Ureter (tissue), 1 donor: ENCODE measurements around the gene SPINK8. TPM values are rescaled to one million over a fixed set of nuclear protein-coding genes. Genes with fewer than 3 reads are reported as not detected.
"Not testable (repeated sequence)": the region's sequence is repeated elsewhere in the genome, so short reads cannot be mapped to it uniquely, and the experiment has no call there.

Experiments used
- DNase-seq: peaks from one replicate; pipeline ENCODE4 v3.0.0-alpha.2; 2020; ENCODE audit warnings: low spot score
- total RNA-seq: library from RNA; stranded (reverse); gene quantifications from one replicate; pipeline ENCODE4 v1.2.4, GENCODE V29; 2023
- donor health status: DM: yes; HTN: yes; CAD: no.

The SPINK8 gene
- total RNA-seq, 1 donor from 2014 or later, result 12.0 TPM

DNA sequence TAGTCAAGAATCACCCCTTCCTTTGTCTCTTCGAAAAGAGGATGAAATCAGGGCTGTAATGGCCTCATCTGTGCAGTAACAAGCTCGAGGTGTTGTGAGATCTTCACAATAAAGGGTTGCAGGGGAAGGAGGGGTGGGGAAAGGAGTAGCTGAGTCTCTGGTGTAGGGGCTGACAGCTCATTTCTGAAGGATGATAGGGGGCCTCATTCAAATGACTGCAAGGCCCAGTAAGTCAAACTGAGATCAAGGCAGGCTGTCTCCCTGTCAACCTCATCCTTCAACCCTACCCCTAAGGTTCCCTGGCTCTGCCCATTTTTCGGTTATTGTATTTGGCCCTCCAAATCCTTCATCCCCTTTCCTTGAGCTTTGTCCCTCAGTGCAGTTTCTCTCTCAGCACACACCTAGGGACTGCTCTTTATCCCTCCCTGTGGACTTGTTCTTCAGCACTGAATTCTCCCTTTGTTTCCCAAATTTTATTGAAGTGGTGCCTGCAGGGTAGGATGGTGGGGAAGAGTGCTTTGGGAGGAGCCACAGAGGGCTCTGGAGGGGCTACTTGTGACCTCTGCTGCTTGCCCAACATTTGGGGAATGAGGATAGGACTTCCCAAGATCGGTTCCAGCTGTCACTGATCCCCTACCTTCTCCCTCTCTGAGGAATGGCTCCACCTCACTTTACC lies 54.4 kb downstream of the SPINK8 start:
- no peak for DNase-seq

DNA sequence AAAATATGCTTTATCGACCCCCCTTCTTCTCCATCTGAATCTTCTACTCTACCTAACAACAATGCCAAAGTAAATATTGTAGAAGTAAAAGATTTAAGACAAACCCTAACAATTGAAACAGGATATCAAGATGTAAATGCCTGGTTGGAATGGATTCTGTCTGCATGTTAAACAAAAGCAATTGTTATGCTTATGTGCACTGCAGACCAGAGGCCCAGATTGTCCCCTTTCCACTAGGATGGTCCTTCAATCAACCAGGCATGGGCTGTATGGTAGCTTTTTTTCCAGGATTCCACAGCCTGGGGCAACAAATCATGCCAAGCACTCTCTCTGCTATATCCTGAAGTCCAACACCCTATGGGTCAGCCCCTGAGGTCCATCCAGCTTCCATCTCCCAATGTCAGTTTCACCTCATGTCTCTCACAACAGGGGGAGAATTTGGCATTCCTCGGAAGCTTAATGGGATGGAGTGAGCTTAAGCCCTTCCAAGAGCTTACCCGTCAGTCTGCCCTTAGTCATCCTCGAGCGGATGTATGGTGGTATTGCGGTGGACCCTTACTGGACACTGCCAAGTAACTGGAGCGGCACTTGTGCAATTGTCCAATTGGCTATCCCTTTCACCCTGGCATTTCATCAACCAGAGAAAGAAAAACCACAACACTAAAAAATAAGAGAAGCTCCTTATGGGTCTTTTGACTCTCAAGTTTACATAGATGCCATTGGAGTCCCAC lies 56.4 kb downstream of the SPINK8 start:
- no peak for DNase-seq

DNA sequence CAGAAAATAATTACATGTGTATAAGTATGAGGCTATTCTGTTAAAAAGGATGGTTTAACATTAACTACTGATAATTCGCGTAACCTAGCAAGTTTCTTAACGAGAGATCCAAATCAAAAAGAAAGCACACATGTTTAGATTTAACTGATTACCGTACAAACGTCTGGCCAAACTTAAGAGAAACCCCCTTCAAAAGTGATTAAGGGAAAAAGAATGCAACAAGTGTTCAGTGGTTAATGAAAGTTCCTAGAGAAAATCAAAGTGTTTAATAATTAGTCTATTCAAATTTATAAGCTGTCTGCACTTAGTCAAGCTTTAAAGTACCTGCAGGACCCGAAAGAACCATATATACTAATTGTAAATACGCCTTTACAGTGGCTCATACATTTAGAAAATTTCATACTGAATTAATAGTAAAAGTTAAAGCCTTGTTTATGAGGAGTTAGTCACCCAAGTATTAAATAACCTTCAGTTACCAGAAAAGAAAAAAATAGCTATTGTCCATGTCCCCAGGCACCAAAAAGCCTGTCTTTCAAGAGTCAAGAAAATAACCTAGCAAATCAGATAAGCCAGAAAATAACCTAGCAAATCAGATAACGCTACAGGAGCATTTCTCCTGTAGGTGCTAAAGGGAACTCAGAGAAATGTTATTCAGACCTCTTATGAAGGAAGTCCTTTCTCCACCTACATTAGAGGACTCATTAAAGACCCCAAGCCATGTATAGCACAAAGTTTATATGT lies 58.0 kb downstream of the SPINK8 start:
- DNase-seq, result no peak

DNA sequence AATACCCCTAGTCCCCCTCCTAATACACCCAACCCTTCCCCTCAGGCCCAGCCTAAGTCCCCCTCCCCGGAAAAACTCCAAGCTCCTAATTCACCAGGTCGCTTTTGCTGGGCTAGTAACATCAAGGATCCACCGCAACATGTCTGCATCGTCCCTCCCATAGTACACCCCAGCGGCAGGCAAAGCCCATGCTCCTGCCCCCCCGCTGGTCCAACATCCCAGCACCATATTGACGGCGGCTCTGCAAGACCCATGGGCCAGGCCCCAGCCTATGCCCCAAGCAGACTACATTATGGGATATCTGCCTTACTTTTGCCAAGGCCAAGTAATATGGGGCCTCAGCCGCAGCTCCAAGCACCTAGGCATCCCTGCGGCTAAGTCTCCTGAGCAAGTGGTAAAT lies 59.0 kb downstream of the SPINK8 start:
- no peak for DNase-seq

DNA sequence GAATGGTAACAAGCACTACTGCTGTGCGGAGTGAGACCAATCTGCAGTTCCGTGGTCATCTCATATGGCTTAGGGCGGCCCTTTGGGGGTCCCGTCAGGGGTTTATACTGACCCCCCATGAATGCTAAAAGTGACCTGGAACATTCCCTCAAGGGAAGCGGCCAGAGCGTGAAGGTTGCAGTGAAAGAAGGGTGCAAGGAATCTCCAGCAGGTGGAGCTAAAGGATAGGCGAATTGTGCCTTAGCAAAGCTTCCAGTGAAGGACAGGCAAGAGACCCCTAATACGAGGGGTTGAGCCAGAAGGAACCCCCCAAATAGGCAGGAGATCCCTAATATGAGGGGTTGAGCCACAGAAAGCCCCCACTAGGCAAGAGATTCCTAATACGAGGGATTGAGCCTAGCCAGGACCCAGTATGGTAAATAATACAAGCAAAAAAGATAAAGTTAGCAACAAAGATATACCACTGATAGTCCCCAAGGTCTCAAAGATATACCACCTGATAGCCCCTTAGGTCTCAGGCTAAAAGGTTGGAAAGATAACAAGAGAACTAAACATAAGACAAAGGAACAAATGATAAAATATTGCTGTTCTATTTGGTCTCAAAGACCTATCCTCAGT lies 59.8 kb downstream of the SPINK8 start:
- DNase-seq, result peak; percentile 65

DNA sequence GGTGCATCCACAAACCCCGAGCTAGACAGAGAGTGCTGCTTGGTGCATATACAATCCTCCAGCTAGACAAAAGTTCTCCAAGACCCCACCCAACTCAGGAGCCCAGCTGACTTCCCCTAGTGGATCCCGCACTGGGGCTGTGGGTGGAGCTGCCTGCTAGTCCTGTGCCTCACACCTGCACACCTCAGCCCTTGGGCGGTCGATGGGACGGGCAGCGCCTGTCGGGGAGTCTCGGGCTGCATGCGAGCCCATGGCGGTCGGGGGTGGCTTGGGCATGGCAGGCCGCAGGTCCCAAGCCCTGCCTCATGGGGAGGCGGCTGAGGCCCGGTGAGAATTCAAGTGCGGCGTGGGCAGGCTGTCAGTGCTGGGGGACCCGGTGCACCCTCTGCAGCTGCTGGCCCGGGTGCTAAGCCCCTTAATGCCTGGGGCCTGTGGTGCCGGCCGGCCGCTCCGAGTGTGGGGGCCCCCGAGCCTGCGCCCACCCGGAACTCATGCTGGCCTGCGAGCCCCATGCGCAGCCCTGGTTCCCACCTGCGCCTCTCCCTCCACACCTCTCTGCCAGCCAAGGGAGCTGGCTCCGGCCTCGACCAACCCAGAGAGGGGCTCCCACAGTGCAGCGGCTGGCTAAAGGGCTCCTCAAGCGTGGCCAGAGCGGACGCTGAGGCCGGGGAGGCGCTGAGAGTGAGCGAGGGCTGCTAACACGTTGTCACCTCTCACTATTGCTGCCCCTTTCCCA lies 61.5 kb downstream of the SPINK8 start:
- no peak for DNase-seq

DNA sequence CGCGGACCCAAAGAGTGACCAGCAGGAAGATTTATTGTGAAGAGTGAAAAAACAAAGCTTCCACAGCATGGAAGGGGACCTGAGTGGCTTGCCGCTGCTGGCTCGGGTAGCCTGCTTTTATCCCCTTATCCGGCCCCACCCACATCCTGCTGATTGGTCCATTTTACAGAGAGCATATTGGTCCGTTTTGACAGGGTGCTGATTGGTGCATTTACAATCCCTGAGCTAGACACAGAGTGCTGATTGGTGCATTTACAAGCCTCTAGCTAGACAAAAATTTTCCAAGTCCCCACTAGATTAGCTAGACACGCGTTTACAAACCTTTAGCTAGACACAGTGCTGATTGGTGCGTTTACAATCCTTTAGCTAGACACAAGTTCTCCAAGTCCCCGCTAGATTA lies 62.2 kb downstream of the SPINK8 start:
- DNase-seq, result not testable (repeated sequence)

DNA sequence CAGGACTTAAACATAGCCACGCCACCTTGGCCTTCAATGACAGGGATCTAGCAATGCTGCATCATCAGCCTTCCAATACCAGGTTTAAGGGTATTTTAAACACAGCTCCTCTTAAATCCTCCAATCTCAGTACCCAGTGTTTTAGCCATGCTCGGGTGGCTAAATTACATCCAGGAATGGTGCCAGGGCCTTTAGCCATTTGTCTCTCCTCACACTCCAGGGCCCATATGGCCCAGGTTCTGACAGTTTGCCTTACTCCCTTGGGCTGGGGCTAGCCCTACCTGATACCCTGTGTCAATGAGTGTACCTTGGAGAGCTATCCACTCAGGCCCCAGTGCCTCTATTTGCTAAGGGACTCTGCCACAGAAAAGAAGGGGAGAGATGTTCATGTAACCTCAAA lies 63.2 kb downstream of the SPINK8 start:
- DNase-seq, result no peak

DNA sequence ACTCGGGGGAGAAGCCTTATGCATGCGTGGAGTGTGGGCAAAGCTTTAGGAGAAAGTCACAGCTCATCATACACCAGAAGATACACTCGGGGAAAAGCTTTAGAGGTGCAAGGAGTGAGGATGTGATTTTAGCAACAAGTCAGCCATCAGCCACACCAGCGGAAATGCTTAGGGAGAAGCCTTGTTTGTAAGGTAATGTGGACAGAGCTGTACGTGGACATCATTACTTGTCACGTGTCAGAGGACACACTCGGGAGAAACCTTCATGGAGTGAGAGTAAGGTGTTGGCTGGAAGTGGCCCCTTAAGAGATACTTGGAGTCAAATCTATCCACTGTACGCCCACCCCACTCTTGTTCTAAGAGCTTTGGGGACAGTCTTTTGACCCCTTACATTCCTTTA lies 63.9 kb downstream of the SPINK8 start:
- DNase-seq, result no peak

DNA sequence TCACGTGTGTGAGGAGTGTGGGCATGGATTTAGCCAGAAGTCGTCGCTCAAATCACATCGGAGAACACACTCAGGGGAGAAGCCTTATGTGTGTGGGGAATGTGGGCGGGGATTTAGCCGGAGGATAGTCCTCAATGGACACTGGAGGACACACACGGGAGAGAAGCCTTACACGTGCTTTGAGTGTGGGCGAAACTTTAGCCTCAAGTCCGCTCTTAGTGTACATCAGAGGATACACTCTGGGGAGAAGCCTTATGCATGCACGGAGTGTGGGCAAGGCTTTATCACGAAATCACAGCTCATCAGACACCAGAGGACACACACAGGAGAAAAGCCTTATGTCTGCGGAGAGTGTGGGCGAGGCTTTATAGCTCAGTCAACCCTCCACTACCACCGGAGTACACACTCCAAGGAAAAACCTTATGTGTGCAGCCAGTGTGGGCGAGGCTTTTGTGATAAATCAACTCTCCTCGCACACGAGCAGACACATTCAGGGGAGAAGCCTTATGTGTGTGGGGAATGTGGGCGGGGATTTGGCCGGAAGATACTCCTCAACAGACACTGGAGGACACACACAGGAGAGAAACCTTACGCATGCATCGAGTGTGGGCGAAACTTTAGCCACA lies 64.4 kb downstream of the SPINK8 start:
- DNase-seq, result no peak

DNA sequence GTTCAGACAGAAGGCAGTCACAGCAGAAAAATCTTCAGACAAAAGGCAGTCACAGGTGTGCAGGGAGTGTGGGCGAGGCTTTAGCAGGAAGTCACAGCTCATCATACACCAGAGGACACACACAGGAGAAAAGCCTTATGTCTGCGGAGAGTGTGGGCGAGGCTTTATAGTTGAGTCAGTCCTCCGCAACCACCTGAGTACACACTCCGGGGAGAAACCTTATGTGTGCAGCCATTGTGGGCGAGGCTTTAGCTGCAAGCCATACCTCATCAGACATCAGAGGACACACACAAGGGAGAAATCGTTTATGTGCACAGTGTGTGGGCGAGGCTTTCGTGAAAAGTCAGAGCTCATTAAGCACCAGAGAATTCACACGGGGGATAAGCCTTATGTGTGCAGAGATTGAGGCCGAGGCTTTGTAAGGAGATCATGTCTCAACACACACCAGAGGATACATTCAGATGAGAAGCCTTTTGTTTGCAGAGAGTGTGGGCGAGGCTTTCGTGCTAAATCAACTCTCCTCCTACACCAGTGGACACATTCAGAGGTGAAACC lies 65.0 kb downstream of the SPINK8 start:
- peak; percentile 72 for DNase-seq

DNA sequence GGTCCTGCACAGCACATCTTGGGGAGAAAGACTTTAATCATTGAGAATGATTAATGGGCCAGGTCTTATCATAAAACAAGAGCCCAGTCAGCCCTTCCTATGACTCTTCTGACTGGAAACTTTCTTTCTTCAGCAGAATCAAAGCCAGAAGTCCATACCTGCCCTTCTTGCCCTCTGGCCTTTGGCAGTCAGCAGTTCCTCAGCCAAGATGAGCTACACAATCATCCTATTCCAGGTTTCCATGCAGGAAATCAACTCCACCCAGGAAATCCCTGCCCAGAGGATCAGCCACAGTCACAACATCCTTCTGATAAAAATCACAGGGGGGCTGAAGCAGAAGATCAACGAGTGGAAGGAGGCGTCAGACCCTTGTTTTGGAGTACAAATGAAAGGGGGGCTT lies 65.7 kb downstream of the SPINK8 start:
- no peak for DNase-seq

DNA sequence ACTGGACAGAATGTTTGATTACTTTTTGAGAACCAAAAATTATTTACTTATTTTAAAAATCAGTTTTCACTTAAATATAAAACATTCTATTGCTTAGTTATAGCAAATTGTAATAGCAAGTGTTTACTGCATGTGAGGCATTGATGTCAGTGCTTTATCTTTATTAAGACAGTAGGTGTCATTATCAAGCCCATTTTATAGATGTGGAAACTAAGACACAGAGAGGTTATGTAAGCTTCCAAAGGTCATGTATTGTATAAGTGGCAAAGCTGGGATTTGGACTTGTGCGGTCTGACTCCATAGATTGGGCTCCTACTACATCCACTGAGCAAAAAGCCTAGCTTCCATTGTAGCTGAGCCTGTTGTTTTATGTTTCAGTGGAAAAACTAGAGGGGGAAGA lies 74.9 kb downstream of the SPINK8 start:
- no peak for DNase-seq

Other genes with a start within 250 kb of the SPINK8 start
- gene CDC25A, start 145.2 kb downstream of the SPINK8 start, total RNA-seq, result 2.1 TPM
- 2.0 TPM for gene CAMP, start 110.2 kb downstream of the SPINK8 start, total RNA-seq
- gene ZNF589, start 92.6 kb downstream of the SPINK8 start, total RNA-seq, result 18.1 TPM
- 30.8 TPM for gene NME6, start 32.3 kb downstream of the SPINK8 start, total RNA-seq
- 0.23 TPM for gene FBXW12, start 38.6 kb upstream of the SPINK8 start, total RNA-seq
- 259 TPM for gene PLXNB1, start 96.4 kb upstream of the SPINK8 start, total RNA-seq
- gene CCDC51, start 106.5 kb upstream of the SPINK8 start, total RNA-seq, result 10.4 TPM
- 237 TPM for gene TMA7, start 106.6 kb upstream of the SPINK8 start, total RNA-seq
- 9.6 TPM for gene ATRIP, start 113.1 kb upstream of the SPINK8 start, total RNA-seq
- gene SHISA5, start 170.5 kb upstream of the SPINK8 start, total RNA-seq, result 294 TPM
- gene PFKFB4, start 223.1 kb upstream of the SPINK8 start, total RNA-seq, result 7.4 TPM
- gene UCN2, start 230.1 kb upstream of the SPINK8 start, total RNA-seq, result 1.5 TPM